HL-60 (cell line): ENCODE data around the gene EPB41L2.

Experiments
- CTCF ChIP-seq: IDR thresholded peaks from one replicate; pipeline ENCODE4 v1.5.1; 2011; ENCODE audit warnings: low read length, control low read depth, inconsistent platforms; ENCODE audit not compliant: insufficient read depth
- GABPA ChIP-seq: IDR thresholded peaks from 2 replicates; pipeline ENCODE4 v1.6.1; 2012; ENCODE audit warnings: low read depth
- POLR2AphosphoS5 ChIP-seq: IDR thresholded peaks from 2 replicates; pipeline ENCODE4 v1.6.1; 2012; ENCODE audit warnings: low read depth

GRCh38 chr6:130870179-130870880 lies 192.7 kb downstream of the EPB41L2 start:
- no peak for TF ChIP-seq POLR2AphosphoS5
- TF ChIP-seq CTCF = no peak
- no peak for TF ChIP-seq GABPA
